Uterus (tissue), 2 donors: Measurements from ENCODE around the gene AHCYL2.

Source experiments
- POLR2A ChIP-seq, 2 donors: fragments of 450-650 bp; IDR thresholded peaks; one replicate each; pipeline ENCODE4 v1.6.1; 2016; ENCODE audit warnings: antibody characterized with exemption in 2 of 2, mild to moderate bottlenecking in 1 of 2, moderate library complexity in 1 of 2
- TF ChIP-seq, protein P1 (sequence below), 4 experiments: fragments of 200-600 bp in 2 of 4; fragments of 450-650 bp in 2 of 4; sonication (generic) in 2 of 4; IDR thresholded peaks; one replicate each; pipeline ENCODE4 v1.5.1; 2016 to 2019; ENCODE audit warnings: antibody characterized with exemption in 4 of 4, mild to moderate bottlenecking in 2 of 4, moderate library complexity in 1 of 4

GRCh38 chr7:129443612-129444011, 218.8 kb downstream of the AHCYL2 start:
- TF ChIP-seq POLR2A (IDR thresholded peaks at IDR 0.05) = no peak
- TF ChIP-seq, protein P1, sequence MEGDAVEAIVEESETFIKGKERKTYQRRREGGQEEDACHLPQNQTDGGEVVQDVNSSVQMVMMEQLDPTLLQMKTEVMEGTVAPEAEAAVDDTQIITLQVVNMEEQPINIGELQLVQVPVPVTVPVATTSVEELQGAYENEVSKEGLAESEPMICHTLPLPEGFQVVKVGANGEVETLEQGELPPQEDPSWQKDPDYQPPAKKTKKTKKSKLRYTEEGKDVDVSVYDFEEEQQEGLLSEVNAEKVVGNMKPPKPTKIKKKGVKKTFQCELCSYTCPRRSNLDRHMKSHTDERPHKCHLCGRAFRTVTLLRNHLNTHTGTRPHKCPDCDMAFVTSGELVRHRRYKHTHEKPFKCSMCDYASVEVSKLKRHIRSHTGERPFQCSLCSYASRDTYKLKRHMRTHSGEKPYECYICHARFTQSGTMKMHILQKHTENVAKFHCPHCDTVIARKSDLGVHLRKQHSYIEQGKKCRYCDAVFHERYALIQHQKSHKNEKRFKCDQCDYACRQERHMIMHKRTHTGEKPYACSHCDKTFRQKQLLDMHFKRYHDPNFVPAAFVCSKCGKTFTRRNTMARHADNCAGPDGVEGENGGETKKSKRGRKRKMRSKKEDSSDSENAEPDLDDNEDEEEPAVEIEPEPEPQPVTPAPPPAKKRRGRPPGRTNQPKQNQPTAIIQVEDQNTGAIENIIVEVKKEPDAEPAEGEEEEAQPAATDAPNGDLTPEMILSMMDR (IDR thresholded peaks at IDR 0.05) = no peak
